IMR-90 (cell line): ENCODE measurements around the gene IL21R. TPM values are rescaled to one million over a fixed set of nuclear protein-coding genes. Genes with fewer than 3 reads are reported as not detected.
"Not testable (repeated sequence)": the region's sequence is repeated elsewhere in the genome, so short reads cannot be mapped to it uniquely, and the experiment has no call there.

Experiments used
- ATAC-seq: fragments of 200-7000 bp; cut with Tn5 transposase; 2 replicates; pipeline ENCODE4 v1.9.1; 2020; ENCODE audit warnings: low read depth, mild to moderate bottlenecking, moderate library complexity
- BruUV-seq: library from RNA; stranded (reverse); fragments of 400-500 nt; replicated peaks from 2 replicates; lab custom pipeline; 2021; lab: Mats Ljungman, UMichigan
- CTCF ChIA-PET: fragments of 300-600 bp; formaldehyde crosslinking; extraction: SDS; loops from one replicate; lab custom pipeline; 2021; ENCODE audit warnings: antibody characterized with exemption; lab: Yijun Ruan, JAX
- POLR2A ChIA-PET: fragments of 300-600 bp; sonication (Branson Sonifier 250); formaldehyde crosslinking; loops from one replicate; lab custom pipeline; 2022; ENCODE audit warnings: antibody characterized with exemption; ENCODE audit not compliant: unreplicated experiment; lab: Charles Lee
- DNase-seq: peaks from one replicate; pipeline ENCODE4 v3.0.0; 2013
- H2AFZ ChIP-seq: replicated peaks from 2 replicates; pipeline ENCODE3; 2013; ENCODE audit warnings: low read length, mild to moderate bottlenecking; ENCODE audit not compliant: poor library complexity
- H2AK5ac ChIP-seq: 2 replicates; pipeline ENCODE4 v1.6.1; 2013; ENCODE audit warnings: low read depth, low read length, inconsistent platforms
- H2AK9ac ChIP-seq: replicated peaks from 2 replicates; pipeline ENCODE3; 2013; ENCODE audit warnings: mild to moderate bottlenecking, low read depth, low read length, moderate library complexity; ENCODE audit not compliant: poor library complexity
- H2BK120ac ChIP-seq: 2 replicates; pipeline ENCODE4 v1.6.1; 2013; ENCODE audit warnings: low read depth, low read length, inconsistent platforms
- H2BK15ac ChIP-seq: 3 replicates; pipeline ENCODE4 v1.6.1; 2013; ENCODE audit warnings: low read depth, low read length, inconsistent platforms
- H2BK20ac ChIP-seq: 2 replicates; pipeline ENCODE4 v1.6.1; 2013; ENCODE audit warnings: low read depth, mild to moderate bottlenecking, inconsistent platforms, low read length, moderate library complexity
- H2BK5ac ChIP-seq: 2 replicates; pipeline ENCODE4 v1.6.1; 2013; ENCODE audit warnings: mild to moderate bottlenecking, low read depth, low read length, inconsistent platforms; ENCODE audit not compliant: poor library complexity, severe bottlenecking
- H3K14ac ChIP-seq: replicated peaks from 2 replicates; pipeline ENCODE4 v1.6.1; 2013; ENCODE audit warnings: low read depth, low read length, inconsistent platforms
- H3K18ac ChIP-seq: 2 replicates; pipeline ENCODE4 v1.6.1; 2013; ENCODE audit warnings: low read depth, low read length, control low read depth
- H3K23ac ChIP-seq: 2 replicates; pipeline ENCODE4 v1.6.1; 2013; ENCODE audit warnings: low read depth, low read length, inconsistent platforms
- H3K27ac ChIP-seq: 2 replicates; pipeline ENCODE4 v1.5.1; 2013; ENCODE audit warnings: mild to moderate bottlenecking, control low read depth, low read length; ENCODE audit not compliant: insufficient read depth
- H3K27me3 ChIP-seq: 2 replicates; pipeline ENCODE4 v1.6.1; 2013; ENCODE audit warnings: low read length; ENCODE audit not compliant: control insufficient read depth, insufficient read depth
- H3K36me3 ChIP-seq: 2 replicates; pipeline ENCODE4 v1.6.1; 2013; ENCODE audit warnings: low read length, mixed read lengths; ENCODE audit not compliant: control insufficient read depth, insufficient read depth
- H3K4ac ChIP-seq: 2 replicates; pipeline ENCODE4 v1.6.1; 2013; ENCODE audit warnings: low read depth, low read length, inconsistent platforms
- H3K4me1 ChIP-seq: 2 replicates; pipeline ENCODE4 v1.6.1; 2013; ENCODE audit warnings: low read length, mixed read lengths; ENCODE audit not compliant: control insufficient read depth, insufficient read depth
- H3K4me2 ChIP-seq: 2 replicates; pipeline ENCODE4 v1.6.1; 2013; ENCODE audit warnings: low read depth, mild to moderate bottlenecking, control low read depth, low read length, moderate library complexity
- H3K4me3 ChIP-seq: 2 replicates; pipeline ENCODE4 v1.5.1; 2013; ENCODE audit warnings: low read depth, mild to moderate bottlenecking, control low read depth, low read length, moderate library complexity; ENCODE audit not compliant: insufficient read depth
- H3K56ac ChIP-seq: 2 replicates; pipeline ENCODE4 v1.6.1; 2013; ENCODE audit warnings: low read length, inconsistent platforms; ENCODE audit not compliant: insufficient read depth; ENCODE audit errors: extremely low read depth
- H3K79me1 ChIP-seq, 2 experiments: 2 replicates each; pipeline ENCODE4 v1.6.1; 2013; ENCODE audit warnings: low read length in 2 of 2, inconsistent platforms in 1 of 2, low read depth in 1 of 2
- H3K9ac ChIP-seq: 2 replicates; pipeline ENCODE4 v1.6.1; 2013; ENCODE audit warnings: low read depth, low read length, control low read depth
- H3K9me1 ChIP-seq: 2 replicates; pipeline ENCODE4 v1.6.1; 2013; ENCODE audit warnings: low read length, inconsistent platforms; ENCODE audit not compliant: insufficient read depth
- H3K9me3 ChIP-seq: 2 replicates; pipeline ENCODE4 v1.6.1; 2013; ENCODE audit warnings: low read length; ENCODE audit not compliant: control insufficient read depth, insufficient read depth
- H4K20me1 ChIP-seq: 2 replicates; pipeline ENCODE4 v1.6.1; 2013; ENCODE audit warnings: low read length, inconsistent platforms; ENCODE audit not compliant: insufficient read depth
- H4K5ac ChIP-seq: 2 replicates; pipeline ENCODE4 v1.6.1; 2013; ENCODE audit warnings: mild to moderate bottlenecking, low read depth, low read length, control low read depth
- H4K8ac ChIP-seq, 2 experiments: 2 replicates each; pipeline ENCODE4 v1.6.1; 2013; ENCODE audit warnings: low read depth in 2 of 2, low read length in 2 of 2, control low read depth in 1 of 2, inconsistent platforms in 1 of 2
- H4K91ac ChIP-seq: 2 replicates; pipeline ENCODE4 v1.6.1; 2013; ENCODE audit warnings: low read depth, low read length, inconsistent platforms; ENCODE audit not compliant: insufficient read depth
- WGBS, 2 experiments: methylation state at CpG; one replicate each; pipeline versions ENCODE4 v1.1.5 to v1.1.7; 2013; ENCODE audit warnings: missing lambda C conversion rate in 2 of 2; ENCODE audit not compliant: insufficient read length in 1 of 2; ENCODE audit errors: extremely low coverage in 2 of 2; 5-methylcytosine and 5-hydroxymethylcytosine counted together
- dilution Hi-C: fragments of 300-500 bp; cut with HindIII; formaldehyde crosslinking; loops from one replicate; pipeline ENCODE4 v1.14.3; 2018; ENCODE audit warnings: low sequenced_read_pairs; ENCODE audit not compliant: unreplicated experiment
- in situ Hi-C: fragments of 300-500 bp; cut with MboI; formaldehyde crosslinking; loops from 3 replicates; pipeline ENCODE4 v1.14.3; 2019; ENCODE audit warnings: low sequenced_read_pairs, inconsistent platforms, mixed read lengths
- intact Hi-C: fragments of 100-400 bp; cut with micrococcal nuclease; formaldehyde crosslinking; loops from 2 replicates; pipeline ENCODE4 v1.10.0; 2022
- polyA plus RNA-seq, 3 experiments: library from polyadenylated mRNA; depleted of rRNA; stranded (reverse); fragments of >200 nt; gene quantifications; 2 replicates each; pipeline ENCODE4 v1.2.3, GENCODE V29; 2012; ENCODE audit warnings: low replicate concordance in 1 of 3
- total RNA-seq: library from RNA; depleted of rRNA; stranded (reverse); fragments of >200 nt; gene quantifications from 2 replicates; pipeline ENCODE4 v1.2.3, GENCODE V29; 2012

Gene IL21R
- total and polyA plus RNA-seq, 2 of the 4 experiments (the other 2 are of a cell fraction), result 0.72 to 0.97 TPM

DNA sequence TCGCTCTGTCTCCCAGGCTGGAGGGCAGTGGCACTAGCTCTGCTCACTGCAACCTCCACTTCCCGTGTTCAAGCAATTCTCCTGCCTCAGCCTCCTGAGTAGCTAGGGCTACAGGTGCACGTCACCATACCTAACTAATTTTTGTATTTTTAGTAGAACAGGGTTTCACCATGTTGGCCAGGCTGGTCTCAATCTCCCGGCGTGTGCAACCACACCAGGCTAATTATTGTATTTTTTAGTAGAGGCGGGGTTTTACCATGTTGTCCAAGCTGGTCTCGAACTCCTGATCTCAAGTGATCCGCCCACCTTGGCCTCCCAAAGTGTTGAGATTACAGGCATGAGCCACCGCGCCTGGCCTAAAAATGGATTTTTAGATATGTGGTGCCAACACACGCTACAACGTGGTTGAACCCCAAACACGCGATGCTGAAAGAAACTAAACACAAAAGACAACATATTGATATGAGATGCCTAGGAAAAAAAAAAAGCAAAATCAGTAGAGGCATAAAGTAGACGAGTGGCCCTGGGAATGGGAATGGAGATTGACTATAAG, 3.6 kb upstream of the IL21R start:
- dilution Hi-C loops, result not testable (repeated sequence)

More for the DNA sequence above, 3.6 kb upstream of the IL21R start:
- H4K8ac ChIP-seq, H3K9ac ChIP-seq, H3K14ac ChIP-seq, H3K27me3 ChIP-seq, H2BK20ac ChIP-seq, H3K27ac ChIP-seq, H2BK5ac ChIP-seq, intact Hi-C loops, H2BK120ac ChIP-seq, ATAC-seq, H3K36me3 ChIP-seq, H2AK5ac ChIP-seq, H3K4ac ChIP-seq, H3K79me1 ChIP-seq, H3K4me3 ChIP-seq, H3K18ac ChIP-seq, H2AFZ ChIP-seq, H3K56ac ChIP-seq, H3K23ac ChIP-seq, H4K5ac ChIP-seq, DNase-seq, H2BK15ac ChIP-seq, H4K91ac ChIP-seq, H3K9me3 ChIP-seq, H3K4me2 ChIP-seq, BruUV-seq, H4K20me1 ChIP-seq, H2AK9ac ChIP-seq: not testable (repeated sequence)
- ChIA-PET POLR2A (interaction anchor here (0.6 kb wide), 1 partner anchor 157 kb away, joined by 3 read pairs; no protein-coding TSS in a partner anchor), CTCF (interaction anchor here (0.6 kb wide), 1 partner anchor 71 kb away, joined by 3 read pairs; no protein-coding TSS in a partner anchor)
- in situ Hi-C loops, result loop anchor here (25.0 kb wide), 1 partner anchor 1561 kb away; no protein-coding TSS in a partner anchor
- H3K4me1 ChIP-seq, result peaks cover 11% of the 10 kb centered on the region
- 88% methylated on average over 4 of the region's 15 CpGs; no CpG with 5 or more reads in 1 of the 2 experiments for WGBS, 2 experiments
- peaks cover 12% of the 10 kb centered on the region for H3K9me1 ChIP-seq
